GM12864 (cell line): ENCODE results near the gene ZP2.
"Not testable (repeated sequence)": the region's sequence is repeated elsewhere in the genome, so short reads cannot be mapped to it uniquely, and the experiment has no call there.

Source experiments
- DNase-seq: peaks from one replicate; pipeline ENCODE4 v3.0.0-alpha.2; 2011; ENCODE audit warnings: low read depth
- H3K4me3 ChIP-seq: 2 replicates; pipeline ENCODE4 v1.5.1; 2011; ENCODE audit warnings: mild to moderate bottlenecking, low read depth, low read length, control low read depth
- CTCF ChIP-seq: IDR thresholded peaks from 2 replicates; pipeline ENCODE4 v1.5.1; 2011; ENCODE audit warnings: low read depth, mild to moderate bottlenecking, moderate library complexity, low read length, control low read depth, inconsistent platforms; ENCODE audit errors: missing control alignments

The ZP2 gene

GRCh38 chr16:21179126-21179982 lies 32.0 kb downstream of the ZP2 start:
- no peak for TF ChIP-seq CTCF
- no peak for DNase-seq
- H3K4me3 ChIP-seq = no peak overlapping the region

- H3K4me3 ChIP-seq = no peak overlapping the region
- no peak for DNase-seq
- TF ChIP-seq CTCF = no peak
Measured at GRCh38 chr16:21175397-21175796, 36.0 kb downstream of the ZP2 start.

- no peak for DNase-seq
- no peak for TF ChIP-seq CTCF
- no peak overlapping the region for H3K4me3 ChIP-seq
Measured at GRCh38 chr16:21172650-21173049, 38.7 kb downstream of the ZP2 start.

- not testable (repeated sequence) for H3K4me3 ChIP-seq
Measured at GRCh38 chr16:21170116-21170515, 41.3 kb downstream of the ZP2 start.

GRCh38 chr16:21169249-21169981 lies 42.0 kb downstream of the ZP2 start:
- no peak for DNase-seq
- H3K4me3 ChIP-seq = no peak overlapping the region
- TF ChIP-seq CTCF = no peak

More at GRCh38 chr16:21170116-21170515, 41.3 kb downstream of the ZP2 start:
- DNase-seq = not testable (repeated sequence)

- DNase-seq = no peak
- no peak for TF ChIP-seq CTCF
- no peak overlapping the region for H3K4me3 ChIP-seq
Measured at GRCh38 chr16:21167929-21168602, 43.3 kb downstream of the ZP2 start.

- no peak for TF ChIP-seq CTCF
- no peak for DNase-seq
- no peak overlapping the region for H3K4me3 ChIP-seq
Measured at GRCh38 chr16:21167360-21167759, 44.0 kb downstream of the ZP2 start.
